HG02798 (cell line): ENCODE data around the gene TXNDC2.
"Not testable (repeated sequence)": the region's sequence is repeated elsewhere in the genome, so short reads cannot be mapped to it uniquely, and the experiment has no call there.

ENCODE experiments used
- ATAC-seq: cut with Tn5 transposase; IDR thresholded peaks from one replicate; pipeline ENCODE4 v1.9.1; 2021; ENCODE audit warnings: mild to moderate bottlenecking; ENCODE audit not compliant: unreplicated experiment, poor library complexity

Gene TXNDC2

DNA sequence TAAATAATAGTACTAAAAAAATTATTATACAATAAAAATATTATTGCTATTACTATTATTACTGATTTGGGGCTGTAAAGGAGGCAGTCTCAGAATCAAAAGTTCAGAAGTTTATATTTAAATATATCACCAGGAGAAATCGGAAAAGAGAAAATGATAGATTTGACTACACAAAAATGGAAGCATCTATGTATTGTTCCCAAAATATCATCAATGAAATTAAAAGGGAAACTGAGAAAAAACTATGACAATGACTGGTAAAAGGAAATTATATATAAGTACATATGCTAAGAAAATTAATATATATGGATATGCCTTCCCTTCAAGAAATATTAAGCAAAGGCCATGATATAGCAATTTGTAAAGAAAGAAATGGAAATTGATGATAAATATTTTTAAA, 7.7 kb upstream of the TXNDC2 start:
- ATAC-seq: no peak

DNA sequence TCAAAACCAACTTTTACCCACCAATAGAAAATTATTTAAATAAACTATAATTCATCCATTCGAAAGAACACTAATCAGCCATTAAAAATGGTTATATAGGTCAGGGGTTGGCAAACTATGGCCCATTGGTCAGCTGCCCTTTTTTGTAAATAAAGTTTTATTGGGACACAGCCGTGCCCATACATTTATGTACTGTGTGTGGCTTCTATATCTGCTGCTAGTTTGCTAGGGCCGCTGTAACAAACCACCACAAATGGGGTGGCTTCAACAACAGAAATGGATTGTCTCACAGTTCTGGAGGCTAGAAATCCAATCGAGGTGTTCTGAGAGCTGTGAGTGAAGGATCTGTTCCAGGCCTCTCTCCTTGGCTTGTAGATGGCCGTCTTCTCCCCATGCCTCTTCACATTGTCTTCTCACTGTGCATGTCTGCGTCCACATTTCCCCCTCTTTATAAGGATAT, 7.0 kb upstream of the TXNDC2 start:
- ATAC-seq: no peak

GRCh38 chr18:9884090-9884489, 1.7 kb upstream of the TXNDC2 start:
- ATAC-seq: no peak

DNA sequence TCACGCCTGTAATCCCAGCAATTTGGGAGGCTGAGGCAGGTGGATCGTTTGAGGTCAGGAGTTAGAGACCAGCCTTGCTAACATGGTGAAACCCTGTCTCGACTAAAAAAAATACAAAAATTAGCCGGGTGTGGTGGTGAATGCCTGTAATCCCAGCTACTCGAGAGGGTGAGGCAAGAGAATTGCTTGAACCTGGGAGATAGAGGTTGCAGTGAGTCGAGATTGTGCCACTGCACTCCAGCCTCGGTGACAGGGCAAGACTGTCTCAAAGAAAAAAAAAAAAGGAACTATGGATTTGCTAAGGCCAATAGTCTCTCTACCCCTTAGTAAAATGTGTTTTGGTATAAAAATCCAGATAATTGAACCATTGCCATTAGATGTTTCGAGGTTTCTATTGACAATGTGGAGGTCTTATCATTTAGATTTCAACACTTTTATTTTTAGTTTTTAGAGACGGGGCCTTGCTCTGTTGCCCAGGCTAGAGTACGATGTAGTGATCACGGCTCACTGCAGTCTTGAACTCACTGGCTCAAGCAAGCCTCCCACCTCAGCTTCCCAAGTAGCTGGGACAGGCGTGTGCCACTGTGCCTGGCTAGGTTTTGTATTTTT, 1.1 kb upstream of the TXNDC2 start:
- ATAC-seq: no peak

- ATAC-seq: no peak
Observed at GRCh38 chr18:9886005-9886348, 204 bp downstream of the TXNDC2 start.

- no peak for ATAC-seq
Observed at GRCh38 chr18:9887992-9888391, 2.2 kb downstream of the TXNDC2 start.

GRCh38 chr18:9890196-9890595, 4.4 kb downstream of the TXNDC2 start:
- ATAC-seq: no peak

- ATAC-seq: no peak
Observed at GRCh38 chr18:9890957-9891356, 5.2 kb downstream of the TXNDC2 start.

DNA sequence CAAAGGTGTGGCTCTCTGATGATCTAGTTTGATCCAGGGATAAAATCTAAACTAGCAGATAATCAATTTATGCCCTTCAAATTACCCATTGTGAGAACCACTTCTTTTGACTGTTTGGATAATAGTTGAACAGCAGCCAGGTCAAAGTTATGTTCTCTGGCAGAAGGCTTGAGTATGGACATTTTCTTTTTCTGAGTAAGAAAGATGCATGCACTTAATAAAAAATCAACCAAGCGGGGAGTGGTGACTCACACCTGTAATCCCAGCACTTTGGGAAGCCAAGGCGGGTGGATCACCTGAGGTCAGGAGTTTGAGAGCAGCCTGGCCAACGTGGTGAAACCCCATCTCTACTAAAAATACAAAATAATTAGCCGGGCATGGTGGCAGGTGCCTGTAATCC, 5.7 kb downstream of the TXNDC2 start:
- not testable (repeated sequence) for ATAC-seq

DNA sequence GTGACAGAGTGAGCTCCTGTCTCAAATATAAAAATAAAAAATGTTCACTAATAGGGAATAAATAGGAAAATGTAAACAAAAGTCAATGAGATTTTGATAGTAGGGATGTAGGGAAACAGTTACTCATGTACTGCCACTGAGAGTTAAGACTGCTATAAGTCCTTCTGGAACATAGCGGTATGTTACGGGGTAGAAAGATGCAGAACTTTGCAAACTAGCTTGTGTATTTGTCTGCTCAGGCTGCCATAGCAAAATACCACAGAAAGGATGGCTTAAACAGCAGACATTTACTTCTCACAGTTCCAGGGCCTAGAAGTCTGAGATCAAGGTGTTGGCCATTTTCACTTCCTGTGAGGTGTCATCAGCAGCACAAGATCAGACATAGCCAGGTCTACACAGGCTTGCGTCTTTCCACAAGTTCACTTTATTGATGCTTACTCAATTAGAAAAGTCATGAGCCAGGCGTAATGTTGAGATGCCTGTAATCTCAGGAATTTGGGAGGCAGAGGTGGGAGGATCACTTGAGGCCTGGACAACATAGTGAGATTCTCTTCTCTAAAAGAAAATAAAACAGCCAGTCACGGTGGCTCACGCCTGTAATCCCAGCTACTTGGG, 8.8 kb downstream of the TXNDC2 start:
- ATAC-seq: no peak

GRCh38 chr18:9897129-9897528, 11.4 kb downstream of the TXNDC2 start:
- no peak for ATAC-seq

DNA sequence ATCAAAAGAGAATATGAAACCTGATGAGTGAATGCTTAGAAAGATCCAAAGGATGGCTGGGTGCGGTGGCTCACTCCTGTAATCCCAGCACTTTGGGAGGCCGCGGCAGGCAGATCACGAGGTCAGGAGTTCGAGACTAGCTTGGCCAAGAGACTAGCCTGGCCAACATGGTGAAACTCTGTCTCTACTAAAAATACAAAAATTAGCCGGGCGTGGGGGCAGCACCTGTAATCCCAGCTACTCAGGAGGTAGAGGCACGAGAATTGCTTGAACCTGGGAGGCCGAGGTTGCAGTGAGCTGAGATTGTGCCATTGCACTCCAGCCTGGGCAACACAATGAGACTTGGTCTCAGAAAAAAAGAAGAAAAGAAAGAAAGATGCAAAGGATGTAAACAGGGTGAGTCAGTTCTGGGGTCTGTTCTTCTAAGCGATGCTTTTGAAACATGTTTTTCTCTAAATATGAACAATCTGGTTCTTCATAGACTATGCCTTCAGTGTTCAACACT, 12.1 kb downstream of the TXNDC2 start:
- ATAC-seq: not testable (repeated sequence)

GRCh38 chr18:9898792-9899549, 13.2 kb downstream of the TXNDC2 start:
- no peak for ATAC-seq

- ATAC-seq: not testable (repeated sequence)
Observed at GRCh38 chr18:9899550-9899930, 13.8 kb downstream of the TXNDC2 start.

GRCh38 chr18:9900699-9901098, 14.9 kb downstream of the TXNDC2 start:
- no peak for ATAC-seq

DNA sequence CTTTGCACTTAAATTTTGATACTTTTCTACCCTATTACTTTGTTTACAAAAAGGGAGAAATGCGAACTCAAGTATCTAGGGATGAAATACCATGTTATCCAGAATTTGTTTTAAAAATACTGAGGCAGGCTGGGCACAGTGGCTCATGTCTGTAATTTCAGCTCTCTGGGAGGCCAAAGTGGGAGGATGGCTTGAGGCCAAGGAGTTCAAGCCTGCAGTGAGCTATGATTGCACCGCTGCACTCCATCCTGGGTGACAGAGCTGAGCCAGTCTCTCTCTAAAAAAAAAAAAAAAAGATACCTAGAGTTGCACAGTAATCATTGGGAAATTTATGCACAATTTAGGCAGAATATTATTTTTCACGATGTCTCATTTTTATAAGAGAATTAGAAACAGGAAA, 15.6 kb downstream of the TXNDC2 start:
- ATAC-seq: no peak

DNA sequence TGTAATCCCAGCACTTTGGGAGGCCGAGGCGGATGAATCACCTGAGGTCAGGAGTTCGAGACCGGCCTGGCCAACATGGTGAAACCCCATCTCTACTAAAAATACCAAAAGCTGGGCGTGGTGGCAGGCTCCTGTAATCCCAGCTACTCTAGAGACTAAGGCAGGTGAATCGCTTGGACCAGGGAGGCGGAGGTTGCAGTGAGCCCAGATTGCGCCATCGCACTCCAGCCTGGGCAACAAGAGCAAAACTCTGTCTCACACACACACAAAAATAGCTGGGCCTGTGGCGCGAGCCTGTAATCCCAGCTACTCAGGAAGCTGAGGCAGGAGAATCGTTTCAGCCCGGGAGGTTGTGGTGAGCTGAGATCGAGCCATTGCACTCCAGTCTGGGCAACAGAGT, 16.5 kb downstream of the TXNDC2 start:
- not testable (repeated sequence) for ATAC-seq

GRCh38 chr18:9902832-9903231, 17.1 kb downstream of the TXNDC2 start:
- ATAC-seq: no peak

DNA sequence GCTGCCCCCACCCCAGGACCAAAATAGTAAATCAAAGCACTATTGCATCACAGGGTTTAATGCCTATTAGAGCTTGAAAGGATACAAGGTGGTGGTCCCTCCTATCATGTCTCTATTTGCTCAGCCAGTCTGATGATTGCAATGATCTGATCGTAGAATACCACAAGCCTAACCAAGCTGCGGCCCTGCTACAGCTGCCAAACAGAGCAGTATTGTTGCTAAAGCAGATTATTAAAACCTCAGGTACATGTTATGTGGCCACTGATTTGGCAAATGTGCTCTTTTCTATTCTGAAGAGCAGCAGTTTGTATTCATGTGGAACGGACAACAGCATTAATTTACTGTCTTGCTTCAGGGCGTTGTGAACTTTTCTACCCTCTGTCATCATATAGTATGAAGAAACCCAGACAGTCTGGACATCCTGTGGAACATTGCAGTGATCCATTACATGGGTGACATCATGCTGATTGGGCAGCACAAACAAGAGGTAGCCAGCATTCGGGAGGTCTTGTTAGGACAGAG, 19.7 kb downstream of the TXNDC2 start:
- no peak for ATAC-seq

- ATAC-seq: no peak
Observed at GRCh38 chr18:9906481-9906880, 20.7 kb downstream of the TXNDC2 start.

DNA sequence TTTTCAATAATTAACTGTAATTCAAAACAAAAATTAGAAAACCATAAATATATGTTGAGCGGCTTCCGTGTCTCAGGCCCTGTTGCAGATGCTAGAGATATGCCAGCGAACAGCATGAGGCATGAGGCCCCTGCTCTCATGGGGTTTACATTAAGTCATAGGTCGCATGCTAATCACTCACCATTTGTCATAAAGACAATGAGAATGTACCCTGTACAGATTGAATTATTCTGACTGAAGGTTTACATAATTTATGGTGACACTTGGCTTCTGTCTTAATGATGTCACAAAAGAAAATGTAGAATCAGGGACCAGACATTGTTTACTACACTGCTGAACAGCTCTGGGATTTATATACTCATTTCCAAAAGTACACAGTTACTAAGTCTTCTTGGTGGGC, 22.1 kb downstream of the TXNDC2 start:
- ATAC-seq: no peak
